ENCODE results near the gene TMPRSS4.

DNA sequence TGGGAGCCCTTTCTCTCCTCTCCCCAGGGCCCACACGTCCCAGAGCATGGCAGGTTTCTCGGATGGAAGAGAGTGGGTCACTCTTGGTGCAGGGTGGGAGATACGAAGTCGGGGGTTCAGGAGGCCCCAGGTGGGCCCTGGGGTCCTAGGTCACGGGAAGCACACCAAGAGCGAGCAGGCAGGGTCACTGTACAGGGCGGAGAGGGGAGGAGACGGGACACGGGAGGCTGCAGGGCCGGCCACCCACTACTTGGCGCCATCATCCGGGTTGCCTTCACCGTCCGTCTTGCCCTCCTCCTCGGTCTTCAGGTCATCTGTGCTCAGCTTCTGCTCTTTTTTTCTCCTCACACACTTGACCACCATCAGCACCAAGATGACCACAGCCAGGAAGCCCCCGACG is 89.8 kb downstream of the TMPRSS4 start:
- TF ChIP-seq, protein P1, sequence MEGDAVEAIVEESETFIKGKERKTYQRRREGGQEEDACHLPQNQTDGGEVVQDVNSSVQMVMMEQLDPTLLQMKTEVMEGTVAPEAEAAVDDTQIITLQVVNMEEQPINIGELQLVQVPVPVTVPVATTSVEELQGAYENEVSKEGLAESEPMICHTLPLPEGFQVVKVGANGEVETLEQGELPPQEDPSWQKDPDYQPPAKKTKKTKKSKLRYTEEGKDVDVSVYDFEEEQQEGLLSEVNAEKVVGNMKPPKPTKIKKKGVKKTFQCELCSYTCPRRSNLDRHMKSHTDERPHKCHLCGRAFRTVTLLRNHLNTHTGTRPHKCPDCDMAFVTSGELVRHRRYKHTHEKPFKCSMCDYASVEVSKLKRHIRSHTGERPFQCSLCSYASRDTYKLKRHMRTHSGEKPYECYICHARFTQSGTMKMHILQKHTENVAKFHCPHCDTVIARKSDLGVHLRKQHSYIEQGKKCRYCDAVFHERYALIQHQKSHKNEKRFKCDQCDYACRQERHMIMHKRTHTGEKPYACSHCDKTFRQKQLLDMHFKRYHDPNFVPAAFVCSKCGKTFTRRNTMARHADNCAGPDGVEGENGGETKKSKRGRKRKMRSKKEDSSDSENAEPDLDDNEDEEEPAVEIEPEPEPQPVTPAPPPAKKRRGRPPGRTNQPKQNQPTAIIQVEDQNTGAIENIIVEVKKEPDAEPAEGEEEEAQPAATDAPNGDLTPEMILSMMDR (IDR thresholded peaks at IDR 0.05): no peak
- TF ChIP-seq POLR2A (IDR thresholded peaks at IDR 0.05): no peak

Data from right lobe of liver (tissue), 4 donors.